ENCODE measurements around the gene NUAK1.
A peak's percentile ranks its signal among the peaks of the same experiment; 100 is the strongest.
"Not testable (repeated sequence)": the region's sequence is repeated elsewhere in the genome, so short reads cannot be mapped to it uniquely, and the experiment has no call there.

Gene NUAK1

GRCh38 chr12:106031761-106032622, 106.8 kb downstream of the NUAK1 start:
- peak; percentile 47 for DNase-seq (ENCODE audit: low spot score)

- no peak for DNase-seq (ENCODE audit: low spot score)
Measured at GRCh38 chr12:106030210-106031071, 108.3 kb downstream of the NUAK1 start.

- no peak for DNase-seq (ENCODE audit: low spot score)
Measured at GRCh38 chr12:106029532-106029931, 109.2 kb downstream of the NUAK1 start.

- DNase-seq (ENCODE audit: low spot score), result no peak
Measured at GRCh38 chr12:106027911-106028310, 110.8 kb downstream of the NUAK1 start.

GRCh38 chr12:106027286-106027685, 111.5 kb downstream of the NUAK1 start:
- no peak for DNase-seq (ENCODE audit: low spot score)

GRCh38 chr12:106025129-106025528, 113.6 kb downstream of the NUAK1 start:
- DNase-seq (ENCODE audit: low spot score), result no peak

GRCh38 chr12:106023039-106023438, 115.7 kb downstream of the NUAK1 start:
- DNase-seq (ENCODE audit: low spot score), result no peak

- peak; percentile 67 for DNase-seq (ENCODE audit: low spot score)
Measured at GRCh38 chr12:106022568-106023012, 116.2 kb downstream of the NUAK1 start.

GRCh38 chr12:106021516-106021915, 117.2 kb downstream of the NUAK1 start:
- peak; percentile 47 for DNase-seq (ENCODE audit: low spot score)

GRCh38 chr12:106020736-106021135, 118.0 kb downstream of the NUAK1 start:
- DNase-seq (ENCODE audit: low spot score), result no peak

GRCh38 chr12:106019144-106019543, 119.6 kb downstream of the NUAK1 start:
- no peak for DNase-seq (ENCODE audit: low spot score)

- no peak for DNase-seq (ENCODE audit: low spot score)
Measured at GRCh38 chr12:106018286-106018685, 120.5 kb downstream of the NUAK1 start.

GRCh38 chr12:106016601-106017278, 122.0 kb downstream of the NUAK1 start:
- DNase-seq (ENCODE audit: low spot score), result not testable (repeated sequence)

- DNase-seq (ENCODE audit: low spot score), result no peak
Measured at GRCh38 chr12:106015646-106016045, 123.1 kb downstream of the NUAK1 start.

GRCh38 chr12:106013941-106014340, 124.8 kb downstream of the NUAK1 start:
- DNase-seq (ENCODE audit: low spot score), result no peak

Measured in HuH-7 (cell line).